Tracheal epithelial cell (primary cell): Measurements from ENCODE around the gene OR51A4. TPM values are rescaled to one million over a fixed set of nuclear protein-coding genes. Genes with fewer than 3 reads are reported as not detected.

Source experiments
- total RNA-seq: library from RNA; depleted of rRNA; stranded (reverse); fragments of >200 nt; gene quantifications from 2 replicates; pipeline ENCODE4 v1.2.1, GENCODE V29; 2014

OR51A4 gene
- not detected in 2 replicates for total RNA-seq

GRCh38 chr11:4947505-4947904 lies at the start of gene OR51A4:
Gene OR51A4 (minus strand): TSS chr11:4947605. CDS start chr11:4947100, 505 bp downstream.

GRCh38 chr11:4994551-4994950 lies 47.1 kb upstream of the OR51A4 start, which contains the start of gene OR51L1:
Gene OR51L1 (plus strand): TSS chr11:4994851. CDS start chr11:4998983, 4,132 bp downstream.

GRCh38 chr11:4955613-4956012 lies 8.2 kb upstream of the OR51A4 start, which contains the start of gene OR51A2:
Gene OR51A2 (minus strand): TSS chr11:4955713. CDS start chr11:4955713, 0 bp downstream.

GRCh38 chr11:4924239-4924638 lies 23.2 kb downstream of the OR51A4 start, which contains the start of gene OR51G1:
Gene OR51G1 (minus strand): TSS chr11:4924339. CDS start chr11:4924339, 0 bp downstream.

DNA sequence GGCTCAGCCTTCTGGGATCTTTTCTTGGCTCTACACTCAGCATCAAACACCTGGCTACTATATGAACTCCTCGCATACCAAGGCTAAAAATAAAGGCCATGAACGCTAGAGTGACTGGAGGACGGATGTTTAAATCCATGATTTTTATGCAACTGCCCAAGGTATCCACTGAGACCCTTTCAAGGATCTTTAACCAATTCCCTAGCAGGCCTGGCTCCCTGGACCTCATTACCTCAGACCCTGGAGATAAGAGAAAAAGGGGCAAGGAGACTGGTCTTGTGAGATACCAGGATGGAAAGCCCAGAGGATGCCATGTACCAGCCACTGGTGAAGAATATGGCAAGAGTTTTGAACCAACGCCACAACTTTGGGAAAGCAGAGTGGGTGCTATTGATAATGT lies 28.2 kb downstream of the OR51A4 start, which contains the start of gene OR51G2:
TSS of gene OR51G2 (minus strand) at position 101 of the 400 bp plus-strand sequence. CDS start 3,687 bp downstream, outside the sequence.

DNA sequence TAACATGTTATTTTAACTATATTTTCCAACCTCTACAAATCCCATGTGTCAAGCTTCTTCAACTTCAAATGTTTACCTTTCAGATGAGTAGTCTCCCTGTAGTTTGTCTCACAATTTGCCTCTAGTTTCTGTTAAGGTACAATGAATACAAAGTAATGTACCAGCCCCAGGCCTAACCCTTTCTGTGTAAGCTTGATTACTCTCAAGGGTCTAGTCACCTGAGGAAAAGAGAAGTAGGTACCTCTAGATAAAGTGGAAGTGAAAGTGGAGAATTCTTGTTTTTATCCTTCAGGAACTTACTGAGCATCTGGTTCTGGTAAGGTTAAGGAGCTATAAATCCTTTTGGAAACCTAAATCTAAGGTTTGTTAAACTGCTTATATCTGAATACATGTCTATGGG lies 43.9 kb downstream of the OR51A4 start, which contains the start of gene OR51A7:
TSS of gene OR51A7 (plus strand) at position 300 of the 400 bp plus-strand sequence. CDS start 3,587 bp downstream, outside the sequence.

Other genes starting within 250 kb of the OR51A4 start
- under 0.01 TPM in 1 of 2 replicates, not detected in the other for gene OR51E2, start 249.8 kb downstream of the OR51A4 start, total RNA-seq
- gene MMP26, start 242.8 kb downstream of the OR51A4 start, total RNA-seq, result not detected in 2 replicates
- not detected in 2 replicates for gene OR51F1, start 177.7 kb downstream of the OR51A4 start, total RNA-seq
- not detected in 2 replicates for gene OR52R1, start 143.2 kb downstream of the OR51A4 start, total RNA-seq
- gene OR51F2, start 126.3 kb downstream of the OR51A4 start, total RNA-seq, result not detected in 2 replicates
- not detected in 2 replicates for gene OR51S1, start 98.4 kb downstream of the OR51A4 start, total RNA-seq
- not detected in 2 replicates for gene OR51T1, start 65.7 kb downstream of the OR51A4 start, total RNA-seq
- not detected in 2 replicates for gene OR51A7, start 43.8 kb downstream of the OR51A4 start, total RNA-seq
- gene OR51G2, start 28.3 kb downstream of the OR51A4 start, total RNA-seq, result not detected in 2 replicates
- gene OR51G1, start 23.3 kb downstream of the OR51A4 start, total RNA-seq, result not detected in 2 replicates
- gene OR51A2, start 8.1 kb upstream of the OR51A4 start, total RNA-seq, result not detected in 2 replicates
- gene OR51L1, start 47.2 kb upstream of the OR51A4 start, total RNA-seq, result not detected in 2 replicates
- not detected in 2 replicates for gene OR52J3, start 98.9 kb upstream of the OR51A4 start, total RNA-seq
- not detected in 2 replicates for gene OR52E2, start 112.0 kb upstream of the OR51A4 start, total RNA-seq
- gene OR52E1, start 122.0 kb upstream of the OR51A4 start, total RNA-seq, result not detected in 2 replicates
- gene OR52A5, start 190.8 kb upstream of the OR51A4 start, total RNA-seq, result not detected in 2 replicates
- under 0.01 TPM in 1 of 2 replicates, not detected in the other for gene OR52A1, start 207.2 kb upstream of the OR51A4 start, total RNA-seq